HCT116 (cell line): ENCODE data around the gene SHISA6.

Experiments
- EGR1 ChIP-seq: IDR thresholded peaks from 2 replicates; pipeline ENCODE4 v1.6.1; 2012; ENCODE audit warnings: low read depth
- EZH2 ChIP-seq: fragments of 200-600 bp; sonication (generic); IDR thresholded peaks from 2 replicates; pipeline ENCODE4 v1.6.1; 2017; ENCODE audit warnings: antibody characterized with exemption, mixed run types
- POLR2A ChIP-seq: IDR thresholded peaks from 2 replicates; pipeline ENCODE4 v1.7.0; 2011; ENCODE audit warnings: borderline replicate concordance; ENCODE audit not compliant: insufficient read depth, insufficient read length; ENCODE audit errors: extremely low read depth
- SIN3A ChIP-seq: IDR thresholded peaks from 2 replicates; pipeline ENCODE4 v1.6.1; 2012; ENCODE audit warnings: low read depth
- TF ChIP-seq, protein P1 (sequence below), 3 experiments: fragments of 200-600 bp in 1 of 3; sonication (generic) in 1 of 3; IDR thresholded peaks in 2 of 3; conservative IDR thresholded peaks in 1 of 3; 2 replicates each; pipeline ENCODE4 v1.5.1; 2012 to 2017; ENCODE audit warnings: low read depth in 2 of 3, low read length in 2 of 3, antibody characterized with exemption in 1 of 3, borderline replicate concordance in 1 of 3, control low read depth in 1 of 3, mild to moderate bottlenecking in 1 of 3, mixed read lengths in 1 of 3, mixed run types in 1 of 3, moderate library complexity in 1 of 3; ENCODE audit not compliant: insufficient read depth in 1 of 3

DNA sequence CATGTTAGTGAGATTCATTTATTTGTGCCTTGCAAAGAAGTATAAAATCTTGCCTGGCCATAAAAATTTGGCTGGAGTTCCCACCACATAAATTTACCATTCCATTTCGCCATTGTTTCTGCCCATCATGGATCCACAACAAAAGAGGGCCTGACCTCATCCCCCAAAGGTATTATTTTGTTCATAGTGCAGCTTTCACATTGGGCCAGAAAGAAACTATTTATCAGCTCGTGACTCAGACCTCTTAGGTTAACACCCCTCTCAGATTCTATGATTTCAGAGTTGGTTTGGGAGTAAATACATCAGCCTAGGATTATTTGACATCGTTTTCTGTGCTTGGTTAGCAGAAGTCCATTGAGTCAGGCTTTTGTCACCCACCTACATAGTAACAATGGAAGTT, 108.1 kb downstream of the SHISA6 start:
- TF ChIP-seq POLR2A (no peak), EZH2 (no peak), SIN3A (no peak), EGR1 (no peak)
- TF ChIP-seq, protein P1, sequence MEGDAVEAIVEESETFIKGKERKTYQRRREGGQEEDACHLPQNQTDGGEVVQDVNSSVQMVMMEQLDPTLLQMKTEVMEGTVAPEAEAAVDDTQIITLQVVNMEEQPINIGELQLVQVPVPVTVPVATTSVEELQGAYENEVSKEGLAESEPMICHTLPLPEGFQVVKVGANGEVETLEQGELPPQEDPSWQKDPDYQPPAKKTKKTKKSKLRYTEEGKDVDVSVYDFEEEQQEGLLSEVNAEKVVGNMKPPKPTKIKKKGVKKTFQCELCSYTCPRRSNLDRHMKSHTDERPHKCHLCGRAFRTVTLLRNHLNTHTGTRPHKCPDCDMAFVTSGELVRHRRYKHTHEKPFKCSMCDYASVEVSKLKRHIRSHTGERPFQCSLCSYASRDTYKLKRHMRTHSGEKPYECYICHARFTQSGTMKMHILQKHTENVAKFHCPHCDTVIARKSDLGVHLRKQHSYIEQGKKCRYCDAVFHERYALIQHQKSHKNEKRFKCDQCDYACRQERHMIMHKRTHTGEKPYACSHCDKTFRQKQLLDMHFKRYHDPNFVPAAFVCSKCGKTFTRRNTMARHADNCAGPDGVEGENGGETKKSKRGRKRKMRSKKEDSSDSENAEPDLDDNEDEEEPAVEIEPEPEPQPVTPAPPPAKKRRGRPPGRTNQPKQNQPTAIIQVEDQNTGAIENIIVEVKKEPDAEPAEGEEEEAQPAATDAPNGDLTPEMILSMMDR (IDR thresholded peaks at IDR 0.05 in 2 of 3, conservative IDR thresholded peaks at IDR 0.05 in 1 of 3; ENCODE audit: borderline replicate concordance in 1 of 3, insufficient read depth in 1 of 3, low read depth in 2 of 3, low read length in 2 of 3): no peak
